Activated CD4-positive, alpha-beta T cell treated with anti-CD3 and anti-CD28 coated beads, Interleukin-2, Interleukin-4, amounts not matched to agents 100 ng/mL and 50 ng/mL, durations not matched to agents 16 hours and 8 hours (primary cell): Measurements from ENCODE around the gene HTRA2.
A peak's percentile ranks its signal among the peaks of the same experiment; 100 is the strongest.

ENCODE experiments used
- DNase-seq: peaks from one replicate; pipeline ENCODE4 v3.0.0-alpha.2; 2020; ENCODE audit warnings: low spot score

Gene HTRA2

GRCh38 chr2:74500578-74500946 lies 29.2 kb upstream of the HTRA2 start:
- no peak for DNase-seq

GRCh38 chr2:74501335-74502071 lies 28.2 kb upstream of the HTRA2 start:
- DNase-seq: no peak

GRCh38 chr2:74502147-74502719 lies 27.5 kb upstream of the HTRA2 start:
- DNase-seq: no peak

- peak; percentile 74 for DNase-seq
Measured at GRCh38 chr2:74502720-74503505, 26.8 kb upstream of the HTRA2 start.

- no peak for DNase-seq
Measured at GRCh38 chr2:74503506-74504475, 25.9 kb upstream of the HTRA2 start.

- no peak for DNase-seq
Measured at GRCh38 chr2:74504591-74504990, 25.1 kb upstream of the HTRA2 start.

- no peak for DNase-seq
Measured at GRCh38 chr2:74505448-74506246, 24.1 kb upstream of the HTRA2 start.

GRCh38 chr2:74507145-74507925 lies 22.4 kb upstream of the HTRA2 start, which contains the start of gene PCGF1:
TSS of gene PCGF1 (minus strand) at chr2:74507695. CDS start at chr2:74507668, 27 bp downstream.
- peak; percentile 98 for DNase-seq

- DNase-seq: no peak
Measured at GRCh38 chr2:74507926-74508520, 21.7 kb upstream of the HTRA2 start.

- DNase-seq: no peak
Measured at GRCh38 chr2:74510272-74510671, 19.5 kb upstream of the HTRA2 start.

- DNase-seq: no peak
Measured at GRCh38 chr2:74511104-74511989, 18.4 kb upstream of the HTRA2 start.

- DNase-seq: no peak
Measured at GRCh38 chr2:74512744-74513604, 16.8 kb upstream of the HTRA2 start.

- no peak for DNase-seq
Measured at GRCh38 chr2:74513605-74514367, 15.9 kb upstream of the HTRA2 start.

- DNase-seq: no peak
Measured at GRCh38 chr2:74514368-74515270, 15.1 kb upstream of the HTRA2 start, which contains the start of gene TLX2. TSS of gene TLX2 (plus strand) at chr2:74514450. CDS start at chr2:74514807, 357 bp downstream.

GRCh38 chr2:74515271-74515980 lies 14.3 kb upstream of the HTRA2 start:
- DNase-seq: no peak
